Parathyroid adenoma (tissue), 2 donors: ENCODE measurements around the gene GTSF1L.

Experiments
- H2AFZ ChIP-seq: fragments of 300-600 bp; sonication (generic); one replicate; pipeline ENCODE4 v1.7.0; 2017; ENCODE audit warnings: antibody characterized with exemption, mild to moderate bottlenecking
- H3K27ac ChIP-seq: fragments of 300-600 bp; sonication (generic); one replicate; pipeline ENCODE4 v1.7.0; 2017
- H3K27me3 ChIP-seq: fragments of 300-600 bp; sonication (generic); one replicate; pipeline ENCODE4 v1.7.0; 2017; ENCODE audit warnings: low read length; ENCODE audit not compliant: control insufficient read depth, insufficient read depth
- H3K36me3 ChIP-seq: fragments of 300-600 bp; sonication (generic); one replicate; pipeline ENCODE4 v1.7.0; 2017; ENCODE audit warnings: low read length; ENCODE audit not compliant: control insufficient read depth, insufficient read depth
- H3K4me1 ChIP-seq: fragments of 300-600 bp; sonication (generic); one replicate; pipeline ENCODE4 v1.7.0; 2017; ENCODE audit warnings: control low read depth
- H3K4me2 ChIP-seq: fragments of 300-600 bp; sonication (generic); one replicate; pipeline ENCODE4 v1.7.0; 2017; ENCODE audit warnings: low read length
- H3K4me3 ChIP-seq: fragments of 300-600 bp; sonication (generic); one replicate; pipeline ENCODE4 v1.7.0; 2017; ENCODE audit warnings: low read depth, low read length
- H3K79me2 ChIP-seq: fragments of 300-600 bp; sonication (generic); one replicate; pipeline ENCODE4 v1.7.0; 2017; ENCODE audit warnings: control low read depth
- H3K9ac ChIP-seq: fragments of 300-600 bp; sonication (generic); one replicate; pipeline ENCODE4 v1.7.0; 2017; ENCODE audit warnings: mild to moderate bottlenecking
- H3K9me3 ChIP-seq: fragments of 300-600 bp; sonication (generic); one replicate; pipeline ENCODE4 v1.7.0; 2017; ENCODE audit warnings: low read length; ENCODE audit not compliant: control insufficient read depth
- TF ChIP-seq, protein P1 (sequence below): fragments of 300-600 bp; sonication (generic); IDR thresholded peaks from one replicate; pipeline ENCODE4 v1.7.0; 2017; ENCODE audit warnings: antibody characterized with exemption, mild to moderate bottlenecking
- donor health status: primary hyperparathyroidism.

The GTSF1L gene

DNA sequence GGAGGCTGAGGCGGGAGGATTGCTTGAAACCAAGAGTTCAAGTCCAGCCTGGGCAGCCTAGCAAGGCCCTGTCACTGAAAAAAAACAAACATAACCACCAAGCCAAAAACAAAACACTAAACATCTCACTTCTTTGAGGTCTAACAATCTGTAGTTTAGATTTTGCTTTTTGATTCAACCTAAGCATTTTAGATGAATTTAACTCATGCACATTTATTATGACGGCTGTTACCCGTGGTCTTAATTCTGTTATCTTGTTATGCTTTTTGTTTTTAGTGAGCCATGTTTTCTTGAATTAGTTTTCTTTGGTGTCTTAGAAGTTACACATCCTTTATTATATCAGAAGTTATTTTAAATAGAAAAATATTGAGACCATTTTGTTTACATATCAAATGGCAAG is 13.8 kb upstream of the GTSF1L start:
- Histone ChIP-seq H3K36me3 (no peaks in the 10 kb centered on the region), H3K27me3 (no peaks in the 10 kb centered on the region), H3K4me3 (no peak overlapping the region), H3K9ac (no peak overlapping the region), H2AFZ (no peak overlapping the region), H3K4me2 (no peak overlapping the region), H3K79me2 (no peaks in the 10 kb centered on the region), H3K27ac (no peak overlapping the region), H3K4me1 (no peaks in the 10 kb centered on the region), H3K9me3 (no peaks in the 10 kb centered on the region)
- TF ChIP-seq, protein P1, sequence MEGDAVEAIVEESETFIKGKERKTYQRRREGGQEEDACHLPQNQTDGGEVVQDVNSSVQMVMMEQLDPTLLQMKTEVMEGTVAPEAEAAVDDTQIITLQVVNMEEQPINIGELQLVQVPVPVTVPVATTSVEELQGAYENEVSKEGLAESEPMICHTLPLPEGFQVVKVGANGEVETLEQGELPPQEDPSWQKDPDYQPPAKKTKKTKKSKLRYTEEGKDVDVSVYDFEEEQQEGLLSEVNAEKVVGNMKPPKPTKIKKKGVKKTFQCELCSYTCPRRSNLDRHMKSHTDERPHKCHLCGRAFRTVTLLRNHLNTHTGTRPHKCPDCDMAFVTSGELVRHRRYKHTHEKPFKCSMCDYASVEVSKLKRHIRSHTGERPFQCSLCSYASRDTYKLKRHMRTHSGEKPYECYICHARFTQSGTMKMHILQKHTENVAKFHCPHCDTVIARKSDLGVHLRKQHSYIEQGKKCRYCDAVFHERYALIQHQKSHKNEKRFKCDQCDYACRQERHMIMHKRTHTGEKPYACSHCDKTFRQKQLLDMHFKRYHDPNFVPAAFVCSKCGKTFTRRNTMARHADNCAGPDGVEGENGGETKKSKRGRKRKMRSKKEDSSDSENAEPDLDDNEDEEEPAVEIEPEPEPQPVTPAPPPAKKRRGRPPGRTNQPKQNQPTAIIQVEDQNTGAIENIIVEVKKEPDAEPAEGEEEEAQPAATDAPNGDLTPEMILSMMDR: no peak

- H3K4me3 ChIP-seq: no peak overlapping the region
- H3K4me1 ChIP-seq: no peaks in the 10 kb centered on the region
- H3K79me2 ChIP-seq: no peaks in the 10 kb centered on the region
- H3K27ac ChIP-seq: no peak overlapping the region
- no peaks in the 10 kb centered on the region for H3K27me3 ChIP-seq
- H2AFZ ChIP-seq: no peak overlapping the region
- H3K9me3 ChIP-seq: no peaks in the 10 kb centered on the region
- TF ChIP-seq, protein P1: no peak
- H3K36me3 ChIP-seq: no peaks in the 10 kb centered on the region
- no peak overlapping the region for H3K9ac ChIP-seq
- no peak overlapping the region for H3K4me2 ChIP-seq
These were observed 12.4 kb upstream of the GTSF1L start for GRCh38 chr20:43739148-43739749.

GRCh38 chr20:43737925-43738324 is 11.1 kb upstream of the GTSF1L start:
- Histone ChIP-seq H3K4me1 (no peaks in the 10 kb centered on the region), H3K27me3 (no peaks in the 10 kb centered on the region), H3K4me3 (no peak overlapping the region), H3K36me3 (no peaks in the 10 kb centered on the region), H3K79me2 (no peaks in the 10 kb centered on the region), H3K27ac (no peak overlapping the region), H2AFZ (no peak overlapping the region), H3K9ac (no peak overlapping the region), H3K9me3 (no peaks in the 10 kb centered on the region), H3K4me2 (no peak overlapping the region)
- TF ChIP-seq, protein P1: no peak

GRCh38 chr20:43736588-43737158 is 9.9 kb upstream of the GTSF1L start:
- H3K36me3 ChIP-seq: no peaks in the 10 kb centered on the region
- H3K4me3 ChIP-seq: no peak overlapping the region
- H3K9ac ChIP-seq: no peak overlapping the region
- H3K79me2 ChIP-seq: no peaks in the 10 kb centered on the region
- no peak overlapping the region for H2AFZ ChIP-seq
- TF ChIP-seq, protein P1: no peak
- H3K4me2 ChIP-seq: no peak overlapping the region
- H3K27ac ChIP-seq: no peak overlapping the region
- H3K27me3 ChIP-seq: no peaks in the 10 kb centered on the region
- no peaks in the 10 kb centered on the region for H3K9me3 ChIP-seq
- no peaks in the 10 kb centered on the region for H3K4me1 ChIP-seq

DNA sequence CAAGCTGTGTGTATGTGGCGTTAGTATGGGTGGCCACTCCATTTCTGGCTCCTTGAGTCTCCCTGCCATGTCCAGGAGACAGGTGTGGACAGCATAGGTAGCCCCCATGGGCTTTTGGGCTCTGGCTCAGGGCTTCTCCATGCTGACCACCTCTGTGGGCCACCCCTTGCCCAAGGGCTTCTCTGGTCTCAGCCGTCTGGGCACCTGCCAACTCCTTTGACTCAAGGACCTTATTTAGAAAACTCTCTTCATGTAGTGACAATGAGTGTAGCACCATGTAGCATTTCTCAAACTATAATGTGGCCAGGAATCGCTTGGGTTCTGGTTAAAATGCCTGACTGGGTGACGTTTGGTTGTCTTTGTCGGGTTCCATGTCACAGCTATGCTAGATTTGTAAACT is 5.1 kb upstream of the GTSF1L start:
- no peaks in the 10 kb centered on the region for H3K4me1 ChIP-seq
- peaks cover 5% of the 10 kb centered on the region for H3K36me3 ChIP-seq
- no peaks in the 10 kb centered on the region for H3K79me2 ChIP-seq
- no peak overlapping the region for H3K9ac ChIP-seq
- H3K27me3 ChIP-seq: no peaks in the 10 kb centered on the region
- no peaks in the 10 kb centered on the region for H3K9me3 ChIP-seq
- H3K27ac ChIP-seq: no peak overlapping the region
- TF ChIP-seq, protein P1: no peak
- H3K4me3 ChIP-seq: no peak overlapping the region
- H2AFZ ChIP-seq: no peak overlapping the region
- no peak overlapping the region for H3K4me2 ChIP-seq
